Mucosa of descending colon (tissue), 3 donors: ENCODE measurements around the gene APOL6. TPM values are rescaled to one million over a fixed set of nuclear protein-coding genes. Genes with fewer than 3 reads are reported as not detected.
"Not testable (repeated sequence)": the region's sequence is repeated elsewhere in the genome, so short reads cannot be mapped to it uniquely, and the experiment has no call there.

Experiments used
- ATAC-seq: fragments of 200-7000 bp; cut with Tn5 transposase; one replicate; pipeline ENCODE4 v1.9.1; 2020; ENCODE audit warnings: mild to moderate bottlenecking, moderate library complexity
- DNase-seq, 3 donors: peaks; one replicate each; pipeline ENCODE4 v3.0.0-alpha.2; 2020
- H3K36me3 ChIP-seq: fragments of 200-600 bp; one replicate; pipeline ENCODE4 v1.8.0; 2021; ENCODE audit warnings: low read depth, mild to moderate bottlenecking
- H3K4me1 ChIP-seq: fragments of 200-600 bp; one replicate; pipeline ENCODE4 v1.8.0; 2021; ENCODE audit warnings: low read depth, mild to moderate bottlenecking
- H3K4me3 ChIP-seq: fragments of 200-600 bp; one replicate; pipeline ENCODE4 v1.8.0; 2021; ENCODE audit warnings: mild to moderate bottlenecking
- H3K9me3 ChIP-seq: fragments of 200-600 bp; one replicate; pipeline ENCODE4 v1.8.0; 2021; ENCODE audit warnings: mild to moderate bottlenecking
- CTCF ChIP-seq: fragments of 200-600 bp; IDR thresholded peaks from one replicate; pipeline ENCODE4 v1.8.0; 2022; ENCODE audit warnings: antibody characterized with exemption, mild to moderate bottlenecking
- intact Hi-C, 2 donors: fragments of 100-400 bp; cut with DNase I in 1 of 2; cut with micrococcal nuclease in 1 of 2; formaldehyde crosslinking; loops; one replicate each; pipeline versions ENCODE4 v1.11.0 to v1.11.1; 2022; cut with DNase I, micrococcal nuclease
- total RNA-seq, 3 donors: library from RNA; stranded (reverse); fragmentation: NEBNext Ultra II Directional in 2 of 3; extraction: Animal tissue kit (Norgen Biotek cat#: 25700) in 2 of 3; gene quantifications; one replicate each; pipeline versions ENCODE4 v1.2.1 to v1.2.4, GENCODE V29; 2021 to 2023
- donor health status: DM: no; HTN: no; CAD: no; lungs with moderate emphysema.
- donor health status: DM: no; HTN: no; CAD: no.
- donor health status: DM: no; HTN: yes; CAD: no.

Gene APOL6
- total RNA-seq, 3 donors from 2014 or later = 40.3 to 43.1 (median 42.1) TPM

GRCh38 chr22:35663371-35663770, 15.1 kb downstream of the APOL6 start:
- Histone ChIP-seq H3K4me1 (peaks cover 16% of the 10 kb centered on the region), H3K4me3 (no peak overlapping the region), H3K36me3 (no peaks in the 10 kb centered on the region), H3K9me3 (no peaks in the 10 kb centered on the region)
- no peak for TF ChIP-seq CTCF
- intact Hi-C loops = no loop called here
- ATAC-seq = no peak
- no peak for DNase-seq

- intact Hi-C loops = no loop called here
- ATAC-seq = no peak
- DNase-seq = no peak
- no peak overlapping the region for H3K4me3 ChIP-seq
- peaks cover 16% of the 10 kb centered on the region for H3K4me1 ChIP-seq
- no peaks in the 10 kb centered on the region for H3K36me3 ChIP-seq
- H3K9me3 ChIP-seq = no peaks in the 10 kb centered on the region
- no peak for TF ChIP-seq CTCF
Observed at GRCh38 chr22:35664955-35665587, 16.8 kb downstream of the APOL6 start.

GRCh38 chr22:35666699-35667098, 18.5 kb downstream of the APOL6 start:
- H3K4me1 ChIP-seq, H3K9me3 ChIP-seq, ATAC-seq, H3K36me3 ChIP-seq, DNase-seq, intact Hi-C loops, H3K4me3 ChIP-seq: not testable (repeated sequence)

- Histone ChIP-seq H3K4me3 (no peak overlapping the region), H3K9me3 (no peaks in the 10 kb centered on the region), H3K36me3 (no peaks in the 10 kb centered on the region), H3K4me1 (no peaks in the 10 kb centered on the region)
- DNase-seq = no peak
- intact Hi-C loops = no loop called here
- no peak for ATAC-seq
- TF ChIP-seq CTCF = no peak
Observed at GRCh38 chr22:35674335-35674734, 26.1 kb downstream of the APOL6 start.

GRCh38 chr22:35676065-35676464, 27.8 kb downstream of the APOL6 start:
- intact Hi-C loops, H3K4me1 ChIP-seq, DNase-seq, H3K9me3 ChIP-seq, ATAC-seq, H3K4me3 ChIP-seq, H3K36me3 ChIP-seq: not testable (repeated sequence)

GRCh38 chr22:35677460-35678187, 29.4 kb downstream of the APOL6 start:
- no peak for ATAC-seq
- intact Hi-C loops = no loop called here

More at GRCh38 chr22:35677460-35678187, 29.4 kb downstream of the APOL6 start:
- Histone ChIP-seq H3K4me3 (no peak overlapping the region), H3K4me1 (no peaks in the 10 kb centered on the region), H3K9me3 (no peaks in the 10 kb centered on the region), H3K36me3 (no peaks in the 10 kb centered on the region)
- DNase-seq = no peak
- TF ChIP-seq CTCF = no peak
